HG03060 (cell line): ENCODE measurements around the gene SAE1.

ENCODE experiments used
- ATAC-seq: cut with Tn5 transposase; IDR thresholded peaks from one replicate; pipeline ENCODE4 v1.9.1; 2021; ENCODE audit warnings: low read depth, moderate number of reproducible peaks; ENCODE audit not compliant: unreplicated experiment

Gene SAE1

DNA sequence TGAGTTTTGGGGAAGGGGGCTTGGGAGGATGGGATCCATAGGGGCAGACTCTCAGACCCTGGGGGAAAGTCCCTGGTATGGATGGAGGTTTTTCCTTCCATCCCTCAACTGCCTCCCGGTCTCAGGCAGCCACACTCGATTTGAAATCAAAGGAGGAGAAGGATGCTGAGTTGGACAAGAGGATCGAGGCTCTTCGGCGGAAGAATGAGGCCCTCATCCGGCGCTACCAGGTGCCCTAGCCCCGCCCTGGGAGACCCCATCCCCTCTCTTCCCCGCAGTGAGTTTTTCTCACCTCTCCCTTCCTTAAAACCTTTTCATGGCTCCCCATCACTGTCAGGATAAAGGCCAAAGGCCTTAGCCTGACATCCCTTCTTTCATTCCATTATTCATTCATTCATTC lies 127.8 kb downstream of the SAE1 start:
- ATAC-seq: no peak

- ATAC-seq: no peak
Measured at GRCh38 chr19:47258895-47259555, 128.4 kb downstream of the SAE1 start.
